Measurements from ENCODE around the gene IL6R.
"Not testable (repeated sequence)": the region's sequence is repeated elsewhere in the genome, so short reads cannot be mapped to it uniquely, and the experiment has no call there.

DNA sequence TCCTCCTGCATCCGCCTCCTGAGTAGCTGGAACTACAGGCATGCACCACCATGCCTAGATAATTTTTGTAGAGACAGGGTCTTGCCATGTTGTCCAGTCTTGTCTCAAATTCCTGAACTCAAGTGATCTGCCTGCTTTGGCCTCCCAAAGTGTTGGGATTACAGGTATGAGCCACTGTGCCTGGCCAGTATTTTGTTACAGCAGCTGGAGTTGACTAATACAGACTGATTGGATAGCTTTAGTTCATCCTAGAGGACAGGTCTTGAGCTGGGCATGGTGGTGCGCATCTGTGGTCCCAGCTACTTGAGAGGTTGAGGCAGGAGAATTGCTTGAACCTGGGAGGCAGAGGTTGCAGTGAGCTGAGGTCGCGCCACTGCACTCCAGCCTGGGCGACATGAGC lies 44.3 kb upstream of the IL6R start:
- TF ChIP-seq, protein P1, sequence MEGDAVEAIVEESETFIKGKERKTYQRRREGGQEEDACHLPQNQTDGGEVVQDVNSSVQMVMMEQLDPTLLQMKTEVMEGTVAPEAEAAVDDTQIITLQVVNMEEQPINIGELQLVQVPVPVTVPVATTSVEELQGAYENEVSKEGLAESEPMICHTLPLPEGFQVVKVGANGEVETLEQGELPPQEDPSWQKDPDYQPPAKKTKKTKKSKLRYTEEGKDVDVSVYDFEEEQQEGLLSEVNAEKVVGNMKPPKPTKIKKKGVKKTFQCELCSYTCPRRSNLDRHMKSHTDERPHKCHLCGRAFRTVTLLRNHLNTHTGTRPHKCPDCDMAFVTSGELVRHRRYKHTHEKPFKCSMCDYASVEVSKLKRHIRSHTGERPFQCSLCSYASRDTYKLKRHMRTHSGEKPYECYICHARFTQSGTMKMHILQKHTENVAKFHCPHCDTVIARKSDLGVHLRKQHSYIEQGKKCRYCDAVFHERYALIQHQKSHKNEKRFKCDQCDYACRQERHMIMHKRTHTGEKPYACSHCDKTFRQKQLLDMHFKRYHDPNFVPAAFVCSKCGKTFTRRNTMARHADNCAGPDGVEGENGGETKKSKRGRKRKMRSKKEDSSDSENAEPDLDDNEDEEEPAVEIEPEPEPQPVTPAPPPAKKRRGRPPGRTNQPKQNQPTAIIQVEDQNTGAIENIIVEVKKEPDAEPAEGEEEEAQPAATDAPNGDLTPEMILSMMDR (IDR thresholded peaks at IDR 0.05), result not testable (repeated sequence)
- TF ChIP-seq EZH2 (IDR thresholded peaks at IDR 0.05; ENCODE audit: borderline replicate concordance, insufficient read depth, low read depth, low read length, poor library complexity, severe bottlenecking), result not testable (repeated sequence)

Data from B cell (primary cell).